ENCODE data around the gene PKHD1.

GRCh38 chr6:51702851-51703250 lies 384.6 kb downstream of the PKHD1 start:
- no peak for TF ChIP-seq CTCF (conservative IDR thresholded peaks at IDR 0.05; ENCODE audit: low read depth, low read length)
- no peak for TF ChIP-seq EZH2 (IDR thresholded peaks at IDR 0.05; ENCODE audit: low read length, unreplicated experiment)
